AG04449 (cell line): ENCODE data around the gene DGAT2L6.

ENCODE experiments used
- CTCF ChIA-PET: fragments of 350-600 bp; formaldehyde crosslinking; extraction: SDS; loops from one replicate; lab custom pipeline; 2021; ENCODE audit warnings: antibody characterized with exemption; lab: Yijun Ruan, JAX
- POLR2A ChIA-PET: fragments of 400-600, 350-600 bp; formaldehyde crosslinking; extraction: SDS; loops from one replicate; lab custom pipeline; 2020; ENCODE audit warnings: antibody characterized with exemption, inconsistent platforms; lab: Yijun Ruan, JAX
- DNase-seq: peaks from one replicate; pipeline ENCODE4 v3.0.0-alpha.2; 2010; ENCODE audit warnings: low read depth, low spot score
- H3K4me3 ChIP-seq: 2 replicates; pipeline ENCODE4 v1.5.1; 2011; ENCODE audit warnings: low read depth, mild to moderate bottlenecking, control low read depth, low read length
- CTCF ChIP-seq: IDR thresholded peaks from one replicate; pipeline ENCODE4 v1.5.1; 2011; ENCODE audit warnings: mild to moderate bottlenecking, moderate library complexity, low read length, control low read depth, inconsistent platforms; ENCODE audit not compliant: insufficient read depth; ENCODE audit errors: missing control alignments

Gene DGAT2L6

GRCh38 chrX:70166601-70167590, 10.4 kb upstream of the DGAT2L6 start:
- peak; percentile 51 for DNase-seq
- TF ChIP-seq CTCF, result no peak
- POLR2A ChIA-PET, result interaction anchor here (0.7 kb wide), 1 partner anchor 134 kb away, joined by 3 read pairs; no protein-coding TSS in a partner anchor
- no peak overlapping the region for H3K4me3 ChIP-seq
- CTCF ChIA-PET, result interaction anchor here (0.7 to 4.1 kb wide), 5 partner anchors 15 to 268 kb away, joined by 3 to 18 read pairs (median 5); partner anchors contain the start of gene IGBP1

GRCh38 chrX:70168238-70169188, 8.8 kb upstream of the DGAT2L6 start:
- POLR2A ChIA-PET, result interaction anchor here (0.8 to 1.0 kb wide), 2 partner anchors 9 to 35 kb away, joined by 4 read pairs; partner anchors contain the start of gene IGBP1
- H3K4me3 ChIP-seq, result no peak overlapping the region
- CTCF ChIA-PET, result interaction anchor here (1.8 to 4.1 kb wide), 2 partner anchors 28 to 35 kb away, joined by 5 to 18 read pairs; partner anchors contain the start of gene IGBP1
- peak; percentile 21 for DNase-seq
- TF ChIP-seq CTCF, result no peak

- CTCF ChIA-PET, result interaction anchor here (4.1 kb wide), 1 partner anchor 36 kb away, joined by 18 read pairs; the partner anchor contains the start of gene IGBP1
- POLR2A ChIA-PET, result no interaction called here
- no peak for DNase-seq
- no peak for TF ChIP-seq CTCF
- H3K4me3 ChIP-seq, result no peak overlapping the region
Measured at GRCh38 chrX:70169281-70169680, 8.0 kb upstream of the DGAT2L6 start.

- ChIA-PET POLR2A (no interaction called here), CTCF (interaction anchor here (0.7 kb wide), 1 partner anchor 38 kb away, joined by 4 read pairs; the partner anchor contains the start of gene IGBP1)
- no peak for DNase-seq
- no peak for TF ChIP-seq CTCF
- H3K4me3 ChIP-seq, result no peak overlapping the region
Measured at GRCh38 chrX:70171624-70172023, 5.7 kb upstream of the DGAT2L6 start.

GRCh38 chrX:70172221-70172620, 5.1 kb upstream of the DGAT2L6 start:
- H3K4me3 ChIP-seq, result no peak overlapping the region
- no peak for TF ChIP-seq CTCF
- CTCF ChIA-PET, result no interaction called here
- DNase-seq, result no peak
- POLR2A ChIA-PET, result no interaction called here
